ENCODE measurements around the gene PGLYRP1.

Gene PGLYRP1

DNA sequence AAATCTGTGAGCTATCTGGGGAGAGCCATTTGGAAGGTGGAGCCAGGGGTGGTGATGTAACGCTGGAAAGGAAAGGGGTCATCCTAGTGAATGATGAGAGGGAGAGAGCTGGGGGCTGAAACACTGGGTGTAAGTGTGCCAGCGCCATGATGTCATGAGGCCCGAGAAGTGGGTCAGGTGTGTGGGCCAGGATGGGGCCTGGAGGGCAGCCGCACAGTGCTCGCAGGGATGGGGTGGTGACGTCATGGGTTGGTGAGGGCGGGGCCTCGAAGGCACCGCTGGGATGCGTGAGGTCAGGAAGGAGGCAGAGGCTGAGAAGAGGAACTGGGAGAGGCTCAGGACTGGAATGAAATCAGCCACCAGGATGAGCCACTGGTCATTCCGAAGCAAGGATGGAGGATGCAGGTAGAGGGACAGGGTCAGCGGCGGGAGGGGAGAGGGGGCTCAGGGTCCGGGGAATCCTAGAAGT is 23.2 kb downstream of the PGLYRP1 start:
- DNase-seq, result peak; percentile 44

DNA sequence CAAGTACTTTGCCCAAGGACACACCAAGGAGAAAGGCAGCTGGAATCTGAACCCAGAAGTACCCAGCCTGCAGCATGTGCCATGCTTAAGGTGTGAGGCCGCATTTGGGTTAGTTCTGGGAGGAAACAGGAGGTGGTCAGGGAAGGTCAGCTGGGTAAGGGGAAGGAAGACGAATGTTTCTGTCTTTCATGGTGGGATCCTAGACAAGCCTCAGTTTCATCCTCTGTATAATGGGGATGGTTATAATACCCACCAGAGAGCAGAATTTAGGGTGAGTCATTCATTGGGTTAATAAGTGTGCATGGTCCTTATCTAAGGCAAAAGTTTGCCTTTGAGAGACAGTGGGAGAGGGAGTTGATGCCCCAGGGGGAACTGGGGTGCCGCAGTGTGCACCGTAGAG is 24.0 kb downstream of the PGLYRP1 start:
- no peak for DNase-seq

DNA sequence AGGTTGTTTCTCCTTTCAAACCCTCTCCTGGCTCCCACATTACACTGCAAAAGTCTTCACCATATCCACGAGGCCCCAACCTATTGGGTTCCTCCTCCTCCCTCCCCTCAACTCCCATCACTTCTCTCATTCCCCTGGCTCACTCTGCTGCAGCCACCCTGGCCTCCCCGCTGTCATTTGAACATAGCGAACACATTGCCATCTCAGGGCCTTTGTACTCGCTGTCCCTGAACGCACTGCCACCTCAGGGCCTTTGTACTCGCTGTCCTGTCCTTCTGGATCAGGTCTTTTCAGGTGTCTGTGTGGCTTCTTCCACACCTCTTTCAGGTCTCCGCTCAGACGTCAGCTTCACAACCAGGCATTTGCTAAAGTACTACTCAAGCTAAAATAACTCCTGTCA is 25.9 kb downstream of the PGLYRP1 start:
- no peak for DNase-seq

DNA sequence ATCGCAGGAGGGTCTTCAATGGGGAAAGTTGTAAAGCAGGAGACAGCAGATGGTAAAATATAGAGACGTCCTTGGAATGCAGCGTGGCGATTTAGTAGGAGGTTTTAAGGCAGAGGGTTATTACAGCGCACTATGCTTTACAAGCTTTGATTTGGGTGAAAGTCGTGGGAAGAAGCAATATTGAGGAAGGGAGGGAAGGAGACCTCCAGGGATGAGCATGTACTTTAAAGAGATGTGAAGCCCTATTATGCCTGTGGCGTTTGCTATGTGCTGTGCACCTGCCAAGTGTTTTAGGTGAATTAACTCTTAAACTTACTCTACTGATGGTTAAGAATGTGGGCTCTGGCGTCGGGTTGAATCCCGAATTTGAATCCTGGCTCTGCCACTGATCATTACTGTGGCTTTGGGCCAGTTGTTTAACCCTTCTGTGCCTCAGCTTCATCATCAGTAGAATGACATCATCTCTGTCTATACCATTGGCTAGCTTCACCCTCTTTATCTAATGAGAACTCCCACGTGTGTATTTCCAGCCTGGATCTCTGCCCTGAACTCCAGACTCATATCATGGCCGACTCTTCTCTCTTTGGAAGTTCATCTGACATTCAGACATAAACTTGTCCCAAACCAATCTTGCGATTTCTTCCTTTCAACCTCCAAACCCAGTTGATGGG is 27.0 kb downstream of the PGLYRP1 start:
- DNase-seq, result no peak

DNA sequence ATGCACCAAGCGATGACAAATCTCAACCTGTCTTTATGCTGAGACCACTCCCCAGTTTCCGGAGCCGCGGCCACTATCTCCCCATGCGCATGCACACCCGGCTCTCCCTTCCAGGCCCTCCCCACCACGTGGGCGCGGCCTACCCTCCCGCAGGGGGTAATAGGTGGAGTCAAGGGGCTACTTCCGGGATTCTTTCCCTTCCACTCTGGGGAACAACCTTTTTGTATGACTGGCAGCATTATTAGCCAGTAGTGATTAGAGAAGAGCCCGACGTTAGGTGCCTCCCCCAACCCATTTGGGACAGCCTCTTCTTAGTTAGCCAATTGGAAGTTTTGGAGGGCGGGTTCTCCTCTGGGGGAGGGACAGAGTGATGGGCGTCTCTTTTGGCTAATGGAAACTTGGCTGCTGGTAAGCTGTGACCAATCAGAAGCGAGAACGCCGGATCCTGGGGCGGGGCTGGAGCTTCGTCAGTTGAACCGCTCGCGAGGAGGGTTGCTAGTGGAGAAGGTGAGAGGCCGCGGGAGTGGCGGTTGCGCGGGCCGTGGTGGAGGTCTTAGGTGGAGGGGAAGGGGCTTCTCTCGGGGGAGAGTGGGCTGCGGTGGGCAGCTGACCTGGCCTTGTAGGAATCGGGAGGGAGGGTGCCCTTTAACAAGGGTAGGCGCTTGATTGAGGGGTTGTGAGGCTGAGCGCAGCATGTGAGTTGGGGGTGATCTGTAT is 27.7 kb downstream of the PGLYRP1 start, which contains the start of gene CCDC61:
CCDC61 (plus strand) TSS at position 470 of the 717 bp plus-strand sequence. CDS start 7,552 bp downstream, outside the sequence.
- peak; percentile 98 for DNase-seq

DNA sequence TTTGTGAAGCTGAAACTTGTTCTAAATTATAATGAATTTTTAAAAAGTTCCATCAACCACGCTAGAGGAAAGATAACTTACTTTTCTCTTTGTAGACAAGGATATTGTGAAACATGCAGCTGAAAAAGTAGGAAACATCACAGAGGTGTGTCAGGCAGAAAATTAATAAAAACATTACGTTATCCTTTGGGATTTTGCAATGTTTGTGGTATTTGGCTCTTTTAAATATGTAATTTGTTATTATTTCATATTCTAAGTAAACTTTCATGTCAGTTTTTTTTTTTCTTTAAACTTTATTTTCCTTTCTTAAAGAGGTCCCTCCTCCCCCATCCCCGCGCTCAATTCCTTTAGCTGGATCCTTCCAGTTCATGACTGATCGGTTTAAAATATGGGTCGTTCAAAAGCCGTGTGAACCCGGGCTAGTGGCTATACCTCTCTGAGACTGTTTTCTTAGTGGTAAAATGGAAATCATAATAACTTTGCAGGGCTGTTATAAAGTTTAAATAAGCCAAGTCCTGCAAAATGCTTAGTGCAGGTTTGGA is 28.3 kb downstream of the PGLYRP1 start:
- DNase-seq, result no peak

DNA sequence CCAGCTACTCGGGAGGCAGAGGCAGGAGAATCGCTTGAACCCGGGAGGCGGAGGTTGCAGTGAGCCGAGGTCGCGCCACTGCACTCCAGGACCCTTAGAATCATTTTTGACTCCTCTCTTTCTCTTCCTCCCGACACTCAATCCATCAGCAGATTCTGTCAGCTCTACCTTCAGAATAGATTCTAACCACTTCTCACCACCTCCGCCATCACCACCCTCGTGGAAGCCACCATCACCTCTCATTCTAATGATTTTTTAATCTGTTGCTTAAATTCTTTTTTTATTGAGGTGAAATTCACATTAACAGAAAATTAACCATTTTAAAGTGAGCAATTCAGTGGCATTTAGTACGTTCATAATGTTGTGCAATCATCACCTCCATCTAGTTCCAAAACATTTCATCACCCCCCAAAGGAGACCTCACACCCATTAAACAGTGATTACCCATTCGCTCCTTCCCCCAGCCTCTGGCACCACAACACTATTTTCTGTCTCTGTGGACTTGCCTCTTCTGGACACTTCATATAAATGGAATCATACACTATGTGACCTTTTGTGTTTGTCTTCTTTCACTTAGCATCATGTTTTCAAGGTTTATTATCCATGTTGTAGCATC is 32.6 kb downstream of the PGLYRP1 start:
- no peak for DNase-seq

DNA sequence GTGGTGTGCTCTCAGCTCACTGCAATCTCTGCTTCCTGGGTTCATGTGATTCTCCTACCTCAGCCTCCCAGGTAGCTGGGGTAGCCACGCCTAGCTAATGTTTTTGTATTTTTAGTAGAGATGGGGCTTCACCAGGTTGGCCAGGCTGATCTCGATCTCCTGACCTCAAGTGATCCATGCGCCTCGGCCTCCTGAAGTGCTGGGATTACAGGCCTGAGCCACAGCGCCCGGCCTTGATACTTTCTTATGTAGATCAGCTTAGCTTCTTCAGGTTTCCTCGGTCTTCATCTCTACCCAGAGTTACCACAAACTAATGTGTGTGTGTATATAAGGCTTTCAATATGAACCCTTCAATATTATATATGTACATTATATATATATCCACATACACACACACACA is 37.5 kb downstream of the PGLYRP1 start:
- no peak for DNase-seq

DNA sequence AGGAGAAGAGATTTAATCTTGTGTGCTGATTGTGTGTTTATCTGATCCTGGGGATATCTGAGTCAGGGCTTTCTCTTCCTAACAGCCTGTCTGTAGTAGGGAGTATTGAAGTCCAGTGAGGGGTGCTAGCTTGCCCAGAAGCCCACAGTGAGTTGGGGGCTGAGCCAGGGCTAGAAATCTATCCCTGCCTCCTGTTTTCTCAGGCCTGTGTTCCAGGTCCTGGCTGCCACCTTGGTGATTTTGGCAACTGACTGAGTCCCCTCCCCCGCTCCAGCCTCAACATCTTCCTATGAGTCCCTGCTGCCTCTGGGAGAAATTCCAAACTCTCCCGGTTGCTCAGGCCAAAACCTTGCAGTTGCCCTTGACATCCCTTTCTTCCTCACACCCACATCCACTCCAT is 41.5 kb downstream of the PGLYRP1 start:
- no peak for DNase-seq

DNA sequence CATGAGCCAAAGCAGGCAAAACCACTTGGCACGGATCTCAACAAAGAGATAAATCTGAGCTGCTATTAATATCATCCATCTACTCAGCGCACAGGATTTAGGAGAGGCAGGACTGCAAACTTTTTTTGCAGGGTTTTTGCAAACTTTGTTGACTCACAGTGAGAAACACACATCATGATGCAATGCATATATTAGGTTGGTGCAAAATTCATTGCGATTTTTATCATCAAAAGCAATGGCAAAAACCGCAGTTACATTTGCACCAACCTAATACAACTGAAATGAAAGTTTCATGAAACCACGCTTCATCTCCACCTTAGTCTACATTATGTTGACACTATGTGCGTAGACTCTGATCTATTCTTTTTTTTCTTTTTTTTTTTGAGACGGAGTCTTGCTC is 44.7 kb downstream of the PGLYRP1 start:
- no peak for DNase-seq

DNA sequence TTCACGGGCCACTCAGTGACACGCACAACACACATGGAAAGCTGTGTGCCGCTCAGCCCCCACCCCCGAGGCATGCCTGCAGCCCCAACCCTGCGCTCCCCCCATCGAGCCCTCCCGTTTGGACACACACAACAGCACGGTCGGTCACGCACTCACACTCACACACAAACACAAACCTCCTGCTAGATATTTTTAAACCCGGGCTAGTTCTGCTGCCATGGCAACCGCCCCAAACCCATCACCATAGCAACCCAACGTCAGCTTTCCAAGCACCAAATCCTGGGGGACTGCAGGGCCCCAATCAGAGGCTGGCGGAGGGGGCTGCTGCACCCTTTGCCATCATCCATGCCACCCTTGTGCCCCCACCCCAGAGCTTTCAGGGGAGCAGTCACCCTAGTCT is 46.7 kb downstream of the PGLYRP1 start:
- no peak for DNase-seq

DNA sequence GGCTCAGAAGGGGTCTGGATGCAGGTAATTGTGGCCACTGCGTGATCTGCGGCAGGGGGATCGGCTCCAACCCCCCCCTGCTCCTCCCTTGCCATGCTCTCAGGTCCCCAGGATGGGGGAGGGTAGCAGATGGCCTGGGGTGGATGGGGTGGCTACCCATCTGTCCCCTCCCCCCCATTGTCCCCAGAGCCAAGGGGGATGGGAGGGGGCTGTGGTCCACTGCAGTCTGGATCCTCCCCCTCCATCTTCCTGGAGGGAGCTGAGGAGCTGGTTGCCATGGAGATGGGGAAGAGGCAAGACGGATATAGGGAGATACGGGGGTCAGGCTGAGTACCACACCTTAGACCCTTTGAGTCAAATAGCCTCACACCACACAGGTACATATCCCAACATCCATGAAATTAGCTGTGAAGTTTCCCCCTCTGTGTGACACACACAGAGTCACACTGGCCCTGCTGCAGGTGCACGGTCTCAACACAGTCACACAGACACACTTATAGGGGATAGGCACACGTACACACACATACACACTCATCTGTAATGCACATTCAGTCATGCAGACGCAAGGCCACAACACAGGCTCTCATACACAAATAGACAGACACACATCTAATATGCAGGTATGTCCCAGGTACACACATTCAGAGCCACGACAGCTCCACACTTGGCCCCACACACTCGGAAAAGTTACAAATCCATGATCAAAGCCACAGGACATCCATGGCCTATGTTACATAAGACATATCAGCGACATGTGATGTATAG is 47.4 kb downstream of the PGLYRP1 start:
- no peak for DNase-seq

DNA sequence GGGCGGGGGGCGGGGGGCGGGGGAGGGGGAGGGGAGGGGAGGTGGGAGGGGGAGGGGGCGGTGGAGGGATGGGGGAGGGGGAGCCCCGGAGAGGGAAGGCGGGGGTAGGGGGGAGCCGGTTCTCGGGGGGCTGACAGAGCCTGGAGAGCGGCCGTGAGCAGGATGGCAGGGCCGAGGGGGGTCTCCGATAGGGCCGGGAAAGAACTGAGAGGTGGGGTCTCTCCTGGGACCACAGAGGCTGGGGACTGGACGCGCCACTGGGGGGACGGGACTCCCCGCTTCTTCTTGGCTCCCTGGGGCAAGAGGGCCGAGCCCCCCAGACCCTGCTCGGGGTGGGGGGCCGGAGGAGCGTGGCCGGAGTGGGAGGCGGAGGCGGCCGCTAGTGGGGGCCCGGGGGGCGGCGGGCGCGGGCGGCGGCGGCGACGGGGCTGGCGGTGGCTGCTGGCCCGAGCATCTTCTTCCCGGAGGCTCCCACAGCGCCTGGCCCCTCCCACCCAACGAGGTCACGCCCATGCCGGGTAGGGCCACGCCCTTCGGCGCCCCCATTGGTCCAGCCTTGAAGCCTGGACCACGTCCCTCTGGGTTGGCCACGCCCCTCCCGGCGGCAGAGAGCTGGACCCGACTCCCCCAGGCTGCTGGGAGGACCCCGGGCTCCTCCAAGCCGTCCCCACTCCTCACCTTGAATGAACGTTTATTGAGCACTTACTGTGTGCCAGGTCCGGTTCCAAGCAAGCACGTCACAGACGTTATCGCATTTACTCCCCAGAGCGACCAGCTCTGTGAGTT is 49.1 kb downstream of the PGLYRP1 start, which contains the start of gene NOVA2:
NOVA2 (minus strand) TSS at position 313 of the 786 bp plus-strand sequence. CDS start 514 bp downstream, outside the sequence.
- DNase-seq, result peak; percentile 26

DNA sequence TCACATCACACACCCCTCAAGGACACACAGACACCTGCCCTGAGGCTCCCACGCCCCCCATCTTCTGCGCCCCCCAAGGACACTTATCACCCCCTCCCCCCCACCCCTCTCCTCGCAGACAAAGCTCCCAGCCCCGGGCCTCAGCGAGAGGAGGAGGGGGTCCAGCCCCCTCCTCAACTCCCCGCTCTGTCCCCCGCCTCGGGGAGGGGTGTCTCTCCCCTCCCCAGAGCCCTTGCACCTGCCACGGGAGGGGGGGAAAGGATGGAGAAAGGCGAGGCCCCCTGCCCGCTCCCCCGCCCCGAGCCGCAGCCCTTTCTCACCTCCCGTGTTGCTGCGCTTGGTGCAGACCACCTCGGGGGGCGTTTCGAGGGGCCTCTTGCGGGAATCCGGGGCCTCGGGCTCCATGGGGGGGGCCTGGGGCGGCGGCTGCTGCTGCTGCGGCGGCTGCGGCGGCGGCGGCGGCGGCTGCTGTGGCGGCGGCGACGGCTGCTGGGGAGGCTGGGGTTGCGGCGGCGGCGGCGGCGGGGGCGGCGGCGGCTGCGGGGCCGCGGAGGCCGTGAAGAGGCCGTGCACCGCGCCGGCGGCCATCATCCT is 49.8 kb downstream of the PGLYRP1 start:
- DNase-seq, result no peak

DNA sequence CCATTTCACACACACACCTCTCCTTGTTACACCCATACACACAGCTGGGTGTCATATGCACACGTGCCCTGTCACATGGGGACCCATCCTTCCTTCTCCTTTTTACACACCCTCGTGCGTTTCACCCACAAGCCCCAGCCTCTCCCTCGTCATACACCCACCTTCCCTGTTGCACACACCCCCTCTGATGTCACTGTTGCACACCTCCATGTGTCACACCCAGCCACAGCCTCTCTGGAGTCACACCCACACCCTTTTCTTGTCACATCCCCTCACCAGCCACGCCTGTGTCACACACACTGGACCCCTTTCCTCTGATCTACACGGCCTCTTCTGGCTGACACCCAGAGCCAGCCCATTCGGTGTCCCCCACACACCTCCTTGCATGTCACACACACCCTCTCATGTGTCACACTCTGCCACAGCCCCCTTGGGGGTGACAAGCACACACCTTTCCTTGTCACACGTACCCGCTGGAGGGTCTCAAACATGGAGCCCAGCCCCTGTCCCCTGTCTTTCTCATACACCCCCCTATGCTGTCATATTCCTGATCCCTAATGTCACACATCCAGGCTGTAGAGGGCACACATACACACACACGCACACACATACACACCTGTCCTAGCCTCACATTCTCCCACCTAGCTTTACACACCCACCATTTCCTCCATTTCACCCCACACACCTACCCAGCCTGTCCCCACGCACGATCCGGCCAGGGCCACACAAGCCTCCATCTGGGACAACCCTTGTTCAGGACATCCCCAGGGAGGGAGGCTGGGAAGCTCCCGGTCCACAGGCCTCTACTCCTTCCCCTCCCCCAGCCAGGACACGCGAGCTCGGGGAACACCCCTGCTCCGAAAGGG is 50.5 kb downstream of the PGLYRP1 start:
- peak; percentile 63 for DNase-seq

DNA sequence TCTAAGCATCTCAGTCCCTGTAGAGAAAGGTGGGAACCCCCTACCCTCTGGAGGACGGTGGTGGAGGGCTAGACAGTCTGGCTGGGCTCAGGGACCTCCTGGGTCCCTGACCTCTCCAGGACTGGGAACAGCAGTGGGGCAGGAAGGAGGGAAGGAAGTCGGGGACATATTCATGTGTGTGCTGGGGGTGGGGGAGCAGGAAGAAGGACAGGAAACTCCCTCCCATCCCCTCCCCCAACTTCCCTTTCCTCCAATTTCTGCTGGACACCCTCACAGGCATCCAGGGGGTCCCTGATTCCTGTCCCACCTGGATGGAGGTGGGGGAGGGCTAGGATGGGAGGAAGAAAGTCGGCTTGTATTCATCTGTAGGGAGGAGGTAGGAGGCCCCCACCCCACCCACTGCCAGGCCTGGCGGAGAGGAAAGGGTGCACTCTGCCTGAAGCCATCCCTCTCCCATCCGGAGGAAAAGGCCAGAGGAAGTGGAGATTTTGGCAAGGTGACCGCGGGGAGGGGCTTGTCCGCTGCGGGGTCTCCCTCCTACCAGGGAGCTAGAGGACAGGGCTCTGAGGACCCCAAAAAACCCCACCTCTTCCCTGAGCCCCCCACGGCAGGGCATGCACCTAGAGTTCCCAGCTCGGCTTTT is 51.5 kb downstream of the PGLYRP1 start:
- no peak for DNase-seq

DNA sequence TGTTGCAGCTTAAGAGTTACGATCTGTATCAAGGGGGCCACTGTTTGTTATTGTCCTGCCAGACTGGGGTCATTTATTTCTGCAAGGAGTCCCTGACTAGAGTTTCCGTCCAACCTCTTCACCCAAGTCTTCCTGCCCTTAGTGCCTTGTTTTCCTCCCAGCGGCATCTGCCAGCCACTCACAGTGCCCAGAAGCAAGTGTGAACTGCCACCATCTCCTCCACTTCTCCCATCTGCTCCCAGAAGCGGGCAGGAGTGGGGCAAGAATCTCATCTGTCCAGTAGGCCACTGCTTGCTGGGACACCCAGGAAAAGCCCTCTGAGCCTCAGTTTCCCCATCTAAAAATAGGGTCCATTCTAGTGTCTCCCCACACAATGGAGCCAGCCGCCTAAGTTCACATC is 53.2 kb downstream of the PGLYRP1 start:
- DNase-seq, result no peak
